ENCODE measurements around the gene MPHOSPH6. TPM values are rescaled to one million over a fixed set of nuclear protein-coding genes. Genes with fewer than 3 reads are reported as not detected.

The MPHOSPH6 gene
- total and polyA plus RNA-seq, 2 of the 4 experiments (the other 2 are of a cell fraction): 5.4 to 15.5 TPM

- in situ Hi-C loops (cut with MboI; ENCODE audit: low sequenced_read_pairs) (no loop called here), intact Hi-C loops (cut with micrococcal nuclease) (no loop called here), dilution Hi-C loops (cut with HindIII; ENCODE audit: low sequenced_read_pairs, unreplicated experiment) (no loop called here)
- BruUV-seq (replicated peaks): no TSS peak
- H3K9me3 ChIP-seq (ENCODE audit: control insufficient read depth, insufficient read depth, low read length): no peaks in the 10 kb centered on the region
- H2BK20ac ChIP-seq (ENCODE audit: low read depth, low read length): no peak overlapping the region
- ChIA-PET CTCF (no interaction called here), POLR2A (ENCODE audit: unreplicated experiment) (no interaction called here)
- no peak overlapping the region for H2BK15ac ChIP-seq (ENCODE audit: low read depth, low read length)
- no peak overlapping the region for H3K4me2 ChIP-seq (ENCODE audit: low read depth, low read length)
- no peak overlapping the region for H3K14ac ChIP-seq (replicated peaks; ENCODE audit: low read depth, low read length)
- 0 out of 2 replicates have a peak, but pooled peaks cover 4% of the 10 kb centered on the region for H3K9me1 ChIP-seq (ENCODE audit: insufficient read depth, low read length)
- H4K8ac ChIP-seq (ENCODE audit: low read depth in 2 of 2, low read length in 2 of 2): no peak overlapping the region
- no peaks in the 10 kb centered on the region for H3K36me3 ChIP-seq (ENCODE audit: control insufficient read depth, insufficient read depth, low read length)
- H2BK5ac ChIP-seq (ENCODE audit: low read depth, low read length, poor library complexity, severe bottlenecking): no peak overlapping the region
- TF ChIP-seq CEBPB (IDR thresholded peaks at IDR 0.05; ENCODE audit: low read depth, low read length) (peak; percentile 58), MAFK (IDR thresholded peaks at IDR 0.05; ENCODE audit: low read depth, low read length) (no peak)
- H3K56ac ChIP-seq (ENCODE audit: extremely low read depth, insufficient read depth, low read length): no peak overlapping the region
- H4K5ac ChIP-seq (ENCODE audit: low read depth, low read length): no peak overlapping the region
- no peaks in the 10 kb centered on the region for H4K20me1 ChIP-seq (ENCODE audit: insufficient read depth, low read length)
- no peak overlapping the region for H4K91ac ChIP-seq (ENCODE audit: insufficient read depth, low read depth, low read length)
- no peak overlapping the region for H3K9ac ChIP-seq (ENCODE audit: low read depth, low read length)
- H2AK9ac ChIP-seq (replicated peaks; ENCODE audit: low read depth, low read length, poor library complexity): no peak overlapping the region
- no peak overlapping the region for H2AFZ ChIP-seq (replicated peaks; ENCODE audit: low read length, poor library complexity)
- H3K23ac ChIP-seq (ENCODE audit: low read depth, low read length): no peak overlapping the region
- no peaks in the 10 kb centered on the region for H3K4me1 ChIP-seq (ENCODE audit: control insufficient read depth, insufficient read depth, low read length)
- H3K27me3 ChIP-seq (ENCODE audit: control insufficient read depth, insufficient read depth, low read length): peaks cover 35% of the 10 kb centered on the region
- H2AK5ac ChIP-seq (ENCODE audit: low read depth, low read length): no peak overlapping the region
- WGBS, 2 experiments (ENCODE audit: extremely low coverage in 2 of 2, insufficient read length in 1 of 2): no CpG with 5 or more reads among the region's 4 CpGs
- no peak for ATAC-seq (ENCODE audit: low read depth)
- no peak for DNase-seq
- H3K4ac ChIP-seq (ENCODE audit: low read depth, low read length): no peak overlapping the region
- H3K79me1 ChIP-seq (ENCODE audit: low read depth in 1 of 2, low read length in 2 of 2): no peaks in the 10 kb centered on the region
- H3K18ac ChIP-seq (ENCODE audit: low read depth, low read length): no peak overlapping the region
- no peak overlapping the region for H2BK120ac ChIP-seq (ENCODE audit: low read depth, low read length)
- H3K4me3 ChIP-seq (ENCODE audit: insufficient read depth, low read depth, low read length): no peak overlapping the region
- H3K27ac ChIP-seq (ENCODE audit: insufficient read depth, low read length): no peak overlapping the region
These were observed 5.6 kb upstream of the MPHOSPH6 start for GRCh38 chr16:82175627-82176026.

Data from IMR-90 (cell line).